ENCODE results near the gene COL6A2. TPM values are rescaled to one million over a fixed set of nuclear protein-coding genes. Genes with fewer than 3 reads are reported as not detected.

The COL6A2 gene
- total and polyA plus RNA-seq, 2 of the 13 experiments (the other 11 are each of a cell fraction or from before 2014, with no cell fraction given), result 0.07 to 0.41 TPM

GRCh38 chr21:46136739-46137349 lies 38.9 kb downstream of the COL6A2 start (continued):
- TF ChIP-seq ZHX2 (IDR thresholded peaks at IDR 0.05; ENCODE audit: low read depth), result no peak
- no peak for TF ChIP-seq ZHX2 (CRISPR knock-in tag; IDR thresholded peaks at IDR 0.05; ENCODE audit: borderline replicate concordance)
- no peak for TF ChIP-seq NFAT5 (CRISPR knock-in tag; IDR thresholded peaks at IDR 0.05)
- no peak for TF ChIP-seq RXRA (CRISPR knock-in tag; IDR thresholded peaks at IDR 0.05)
- TF ChIP-seq ZC3H13 (CRISPR knock-in tag; IDR thresholded peaks at IDR 0.05), result no peak
- no peak for TF ChIP-seq GMEB2 (CRISPR knock-in tag; IDR thresholded peaks at IDR 0.05; ENCODE audit: low read depth)
- TF ChIP-seq GATA4 (IDR thresholded peaks at IDR 0.05; ENCODE audit: borderline replicate concordance, low read depth), result no peak
- TF ChIP-seq GABPB1 (CRISPR knock-in tag; IDR thresholded peaks at IDR 0.05), result no peak; the same call in 1 of the 2 replicates
- no peak for TF ChIP-seq ZNF615 (CRISPR knock-in tag; IDR thresholded peaks at IDR 0.05; ENCODE audit: borderline replicate concordance)
- no peak for TF ChIP-seq SAP130 (CRISPR knock-in tag; IDR thresholded peaks at IDR 0.05; ENCODE audit: low read depth)
- TF ChIP-seq AKAP8 (CRISPR knock-in tag; IDR thresholded peaks at IDR 0.05), result peak; percentile 77; the same call in 1 of the 2 replicates
- TF ChIP-seq FOXO1 (CRISPR knock-in tag; IDR thresholded peaks at IDR 0.05), result no peak
- no peak for TF ChIP-seq ZNF782 (CRISPR knock-in tag; IDR thresholded peaks at IDR 0.05; ENCODE audit: borderline replicate concordance)
- TF ChIP-seq HNRNPL (IDR thresholded peaks at IDR 0.05; ENCODE audit: low read depth, low read length), result 0 out of 2 replicates have a peak, but pooled peaks have one; percentile 22
- no peak for TF ChIP-seq ZNF878 (CRISPR knock-in tag; IDR thresholded peaks at IDR 0.05)
- TF ChIP-seq TFDP1 (CRISPR knock-in tag; IDR thresholded peaks at IDR 0.05; ENCODE audit: borderline replicate concordance), result no peak
- no peak for TF ChIP-seq IRF2 (CRISPR knock-in tag; IDR thresholded peaks at IDR 0.05)
